GM21526 (cell line): ENCODE measurements around the gene MEGF9.

ENCODE experiments used
- ATAC-seq: cut with Tn5 transposase; IDR thresholded peaks from one replicate; pipeline ENCODE4 v1.9.1; 2021; ENCODE audit warnings: moderate library complexity; ENCODE audit not compliant: unreplicated experiment, low FRiP score

Gene MEGF9

DNA sequence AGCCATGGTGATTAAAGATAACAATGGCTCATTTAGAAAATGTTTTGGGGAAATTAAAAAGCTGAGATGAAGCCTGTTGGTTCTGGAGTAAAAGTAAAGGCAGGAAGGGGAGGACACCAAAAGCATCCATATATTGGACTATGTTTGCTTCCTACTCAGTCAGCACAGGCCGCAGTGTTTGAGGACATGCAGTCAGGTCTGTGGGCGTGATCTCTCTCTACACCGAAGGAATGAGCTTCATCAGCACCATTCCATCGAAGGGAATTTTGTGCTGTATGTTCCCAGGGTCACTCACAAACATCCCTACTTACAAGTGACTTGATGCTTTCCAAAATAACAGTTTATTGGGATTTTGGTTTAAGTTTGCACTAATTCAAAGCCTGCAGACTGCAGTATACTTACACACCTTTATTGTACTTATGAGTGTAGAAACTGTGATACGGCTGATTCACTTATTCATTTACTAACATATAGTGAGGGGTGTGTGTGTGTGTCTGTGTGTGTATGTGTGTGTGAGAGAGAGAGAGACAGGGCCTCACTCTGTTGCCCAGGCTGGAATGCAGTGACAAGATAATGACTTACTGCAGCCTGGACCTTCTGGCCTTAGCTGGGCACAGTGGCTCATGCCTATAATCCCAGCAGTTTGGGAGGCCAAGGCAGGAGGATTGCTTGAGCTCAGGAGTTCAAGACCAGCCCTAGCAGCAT, 120.9 kb downstream of the MEGF9 start:
- ATAC-seq: no peak

DNA sequence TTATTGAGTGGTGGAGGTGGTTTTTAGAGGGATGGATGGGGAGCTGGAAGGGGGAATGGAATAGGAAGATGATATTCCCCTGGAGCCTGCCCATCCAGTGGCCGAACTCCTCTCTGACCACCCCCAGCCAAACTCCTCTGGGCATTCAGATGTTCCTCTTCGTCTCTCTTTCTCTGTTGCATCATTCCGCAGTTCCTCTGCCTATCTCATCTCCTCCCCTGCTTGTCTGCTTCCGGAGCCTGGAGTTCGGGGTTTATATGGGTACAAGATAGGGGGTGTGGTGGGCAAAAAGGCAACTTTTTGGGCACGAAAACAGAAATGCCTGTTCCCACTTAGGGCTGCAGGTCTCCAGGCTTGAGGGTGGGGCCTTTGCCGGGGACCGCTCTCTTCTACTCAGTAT, 122.1 kb downstream of the MEGF9 start:
- no peak for ATAC-seq

DNA sequence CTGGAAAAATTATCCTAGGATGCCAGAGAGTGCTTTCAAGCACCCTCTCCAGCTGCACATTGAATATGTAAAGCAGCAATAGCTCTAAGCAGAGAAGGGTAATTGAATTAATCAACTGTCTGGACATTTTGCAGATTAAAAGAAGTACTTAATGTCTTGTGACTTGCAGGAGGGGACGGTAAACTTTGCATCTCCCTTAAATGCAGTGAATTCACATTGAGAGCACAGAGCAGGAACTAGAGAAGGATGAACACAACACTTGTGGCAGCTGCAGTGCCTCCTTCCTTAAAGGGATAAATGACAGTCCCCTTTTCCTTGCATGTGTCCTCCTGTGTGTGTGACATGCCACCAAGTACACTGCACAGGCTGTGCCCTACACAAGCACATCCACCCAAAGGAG, 126.9 kb downstream of the MEGF9 start:
- no peak for ATAC-seq

DNA sequence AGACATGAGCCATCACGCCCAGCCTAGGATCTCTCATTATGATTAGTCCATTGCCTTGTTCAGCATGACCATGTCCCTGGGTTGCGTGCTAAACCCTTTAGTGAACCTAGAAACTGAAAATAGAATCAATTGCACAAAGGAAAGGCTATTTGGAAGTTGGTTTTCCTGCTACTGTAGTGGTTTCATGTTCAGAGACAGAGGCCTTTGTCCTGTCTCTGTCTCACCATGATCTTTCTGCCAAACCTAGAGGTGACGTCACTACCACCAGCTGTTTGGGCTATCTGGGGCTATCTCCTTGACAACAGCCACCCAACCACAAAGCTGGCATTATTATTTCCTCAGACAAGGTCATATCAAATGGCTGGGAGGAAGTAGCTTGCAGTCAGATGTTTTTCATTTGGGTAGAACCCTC, 130.3 kb downstream of the MEGF9 start:
- no peak for ATAC-seq

DNA sequence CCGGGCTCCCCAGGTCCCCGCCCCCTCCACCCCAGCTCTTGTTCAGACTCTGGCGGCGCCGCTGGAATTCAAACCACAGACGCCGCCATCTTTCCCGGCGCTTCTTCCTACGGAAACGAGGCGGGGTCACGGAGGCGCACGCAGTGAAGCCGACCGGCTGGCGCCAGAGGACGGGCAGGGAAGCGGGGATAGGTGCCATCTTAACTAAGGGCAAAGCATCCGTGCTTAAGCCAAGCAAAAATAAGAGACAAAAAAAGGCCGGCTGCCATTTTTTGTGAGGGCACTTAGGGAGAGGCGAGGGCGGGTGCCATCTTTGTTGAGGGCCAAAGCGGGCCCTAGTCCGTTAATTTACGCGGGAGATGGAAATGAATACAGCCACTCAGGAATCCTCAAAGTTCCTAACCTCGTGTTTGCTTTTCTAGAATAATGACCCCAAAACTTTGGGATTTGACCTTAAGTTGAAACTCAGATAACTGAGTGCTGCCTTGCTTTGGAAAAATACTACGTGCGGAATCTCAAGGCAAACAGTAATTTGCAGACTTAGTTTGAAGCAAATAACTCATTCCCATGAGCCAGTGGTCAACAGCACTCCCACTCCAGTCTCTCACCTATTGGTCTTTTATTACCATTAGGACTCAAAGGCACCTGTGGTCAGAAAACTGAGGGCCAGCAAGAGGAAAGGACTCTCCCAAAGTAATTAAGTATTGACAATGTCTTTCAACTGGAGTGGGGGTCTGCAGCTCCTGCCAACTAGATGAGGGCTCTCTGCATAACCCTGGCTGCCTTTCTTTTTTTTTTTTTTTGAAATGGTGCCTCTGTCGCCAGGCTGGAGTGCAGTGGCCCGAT, 134.0 kb downstream of the MEGF9 start, which contains the start of gene CDK5RAP2:
Gene CDK5RAP2 (minus strand): TSS at position 117 of the 846 bp plus-strand sequence. CDS start 189 bp downstream, outside the sequence.
- peak; percentile 91 for ATAC-seq

DNA sequence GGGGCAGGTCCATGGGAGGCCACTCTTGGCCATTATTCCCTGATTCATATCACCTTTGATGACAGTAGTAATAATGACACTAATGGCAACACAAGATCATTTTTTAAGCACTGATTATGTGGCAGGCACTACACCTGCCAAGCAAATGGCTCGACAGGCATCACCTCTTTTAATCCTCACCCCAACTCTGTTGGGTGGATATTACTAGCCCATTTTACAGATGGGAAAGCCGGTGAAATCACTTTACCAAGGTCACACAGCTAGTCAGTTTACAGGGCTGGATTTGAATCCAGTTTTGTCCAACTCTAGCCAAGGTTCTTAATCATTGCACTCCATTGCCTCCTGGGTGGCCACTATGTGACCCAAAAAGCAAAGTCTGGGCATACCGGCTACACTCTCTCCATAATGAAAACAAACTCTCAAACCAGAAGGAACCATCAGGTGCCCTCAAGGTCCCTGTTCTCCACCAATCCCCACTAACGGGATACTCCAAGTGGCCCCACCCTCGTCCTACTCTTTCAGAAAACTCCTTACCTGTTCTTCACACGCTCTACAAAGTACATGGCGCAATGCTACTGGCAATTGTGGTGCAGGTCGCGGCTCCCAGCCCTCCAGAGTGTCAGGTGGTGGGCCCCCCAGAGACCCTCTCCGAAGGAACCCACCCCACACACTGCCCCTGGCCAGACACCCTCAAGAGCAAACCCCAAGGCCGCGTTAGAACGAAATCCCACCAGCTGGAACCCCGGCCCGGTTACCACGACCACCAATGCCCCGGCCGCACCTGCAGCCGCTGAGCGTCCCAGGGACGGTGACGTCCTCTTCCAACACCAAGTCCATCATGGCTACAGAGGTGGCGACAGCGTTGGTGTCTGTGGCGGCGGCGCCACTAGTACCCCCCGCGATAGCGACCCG, 134.9 kb downstream of the MEGF9 start:
- peak; percentile 15 for ATAC-seq

DNA sequence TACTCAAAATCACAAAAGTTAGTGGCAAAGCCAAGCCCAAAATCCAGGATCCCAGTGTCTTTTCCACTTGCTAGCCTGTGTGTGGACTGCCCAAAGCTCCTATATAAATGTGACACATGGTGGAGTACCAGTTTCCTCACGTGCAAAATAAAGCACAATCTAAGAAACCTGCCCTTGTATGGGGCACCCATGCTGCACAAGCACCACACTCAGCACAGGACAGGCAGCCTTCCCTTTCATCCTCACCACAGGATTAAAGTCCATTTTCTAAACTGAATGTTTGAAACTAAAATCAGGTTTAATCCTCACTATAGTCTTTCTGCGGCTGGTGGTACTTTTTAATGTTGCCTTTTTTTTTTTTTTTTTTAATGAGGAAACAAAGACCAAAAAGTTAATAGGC, 139.8 kb downstream of the MEGF9 start:
- no peak for ATAC-seq

DNA sequence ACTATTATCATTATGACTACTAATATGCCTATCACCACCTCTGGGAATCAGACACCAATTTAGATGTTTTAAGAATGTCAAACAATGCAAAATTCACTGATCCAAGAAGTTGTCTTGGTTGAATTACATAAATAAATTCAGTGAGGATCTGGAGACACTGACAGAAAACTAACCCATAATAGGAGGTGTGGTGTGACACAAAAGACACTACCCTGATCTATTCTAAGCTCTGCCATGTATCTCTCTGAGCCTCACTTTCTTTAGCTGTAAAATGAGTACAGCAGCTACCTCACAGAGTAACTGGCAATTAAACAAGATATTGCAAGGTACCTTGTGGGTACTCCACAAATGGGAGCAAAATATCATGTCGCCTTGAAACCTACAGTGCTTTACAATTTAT, 141.8 kb downstream of the MEGF9 start:
- no peak for ATAC-seq

DNA sequence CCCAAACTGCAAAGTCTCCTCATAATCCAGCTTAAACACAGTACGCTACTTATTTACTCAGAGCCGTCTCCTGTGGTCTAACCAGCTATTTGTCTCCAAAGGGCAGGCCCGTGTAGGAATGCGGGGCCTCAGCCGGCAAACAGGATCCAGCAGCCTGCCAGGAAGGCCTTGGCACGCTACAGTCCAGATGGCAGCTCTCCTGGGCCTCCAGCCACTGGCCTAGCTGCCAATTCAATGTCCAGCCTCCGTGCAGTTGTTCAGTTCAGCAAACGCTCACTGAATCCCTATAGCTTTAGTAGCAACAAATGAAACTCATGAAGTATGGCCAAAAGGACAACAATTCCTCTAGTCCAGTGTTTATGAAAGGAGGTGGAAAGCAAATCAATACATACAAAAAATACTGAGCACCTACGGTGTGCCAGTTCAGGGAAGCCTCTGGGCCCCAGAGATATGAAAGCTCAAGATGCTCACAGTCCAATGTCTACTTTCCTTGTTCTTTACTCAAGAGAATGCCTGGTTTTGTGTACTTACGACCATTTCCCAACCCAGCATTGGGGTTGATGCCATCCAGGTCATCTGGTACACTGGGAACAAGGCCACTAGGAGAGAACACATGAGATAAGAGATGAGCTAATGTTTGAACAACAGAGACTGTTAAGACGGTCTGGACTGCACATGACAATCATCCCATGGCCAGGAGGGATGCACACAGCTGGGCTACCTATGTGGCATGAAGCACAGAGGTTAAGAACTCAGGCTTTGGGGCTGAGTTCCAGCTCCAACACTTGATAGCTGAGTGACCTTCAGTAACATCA, 142.6 kb downstream of the MEGF9 start:
- ATAC-seq: no peak

DNA sequence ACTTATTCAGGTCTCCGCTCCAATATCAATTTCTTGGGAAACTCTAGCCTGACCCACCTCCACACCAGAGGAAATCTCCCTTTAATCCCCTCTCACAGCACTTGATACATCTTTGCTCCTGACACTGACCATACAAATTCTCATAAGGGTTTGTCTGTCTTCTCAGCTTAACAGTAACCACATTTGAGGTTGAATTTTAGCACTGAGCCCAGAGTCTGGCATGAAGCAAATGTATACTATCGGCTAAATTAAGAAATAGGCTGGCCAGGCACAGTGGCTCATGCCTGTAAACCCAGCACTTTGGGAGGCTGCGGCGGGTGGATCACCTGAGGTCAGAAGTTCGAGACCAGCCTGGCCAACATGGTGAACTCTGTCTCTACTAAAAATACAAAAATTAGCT, 144.0 kb downstream of the MEGF9 start:
- no peak for ATAC-seq

DNA sequence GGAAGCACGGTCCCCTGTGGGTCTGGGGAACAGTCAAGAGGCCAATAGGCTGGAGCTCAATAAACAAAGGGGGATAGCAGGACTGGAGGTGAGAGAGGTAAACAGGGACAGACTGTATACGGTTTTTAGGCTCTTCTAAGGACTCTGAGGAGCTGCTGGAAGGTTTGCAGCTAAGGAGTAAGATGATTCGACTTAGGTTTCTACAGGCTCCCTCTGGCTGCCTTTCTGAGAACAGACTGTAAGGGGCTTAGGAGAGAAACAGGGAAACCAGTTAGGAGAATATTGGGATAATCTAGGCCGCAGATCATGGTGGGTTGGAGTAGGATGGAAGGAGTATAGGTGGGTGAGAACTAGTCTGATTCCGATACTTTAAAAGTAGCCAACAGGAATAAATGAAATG, 144.7 kb downstream of the MEGF9 start:
- no peak for ATAC-seq

DNA sequence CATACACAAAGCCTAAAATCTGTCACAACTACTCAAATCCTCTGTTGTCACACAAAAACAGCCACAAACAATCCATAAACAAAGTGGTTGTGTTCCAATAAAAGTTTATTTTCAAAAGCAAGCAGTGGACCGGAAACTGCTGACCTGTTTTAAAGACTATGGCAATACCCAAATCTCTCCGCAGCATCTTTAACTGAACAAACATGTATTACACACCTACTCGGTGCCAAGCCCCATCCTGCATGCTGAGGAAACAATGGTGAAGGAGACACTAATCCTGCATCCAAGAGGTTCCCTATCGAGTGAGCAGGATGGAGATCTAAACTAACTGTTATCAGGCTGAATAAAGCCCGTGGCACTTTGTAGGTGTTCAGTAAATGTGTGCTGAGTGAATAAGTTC, 145.5 kb downstream of the MEGF9 start:
- no peak for ATAC-seq

DNA sequence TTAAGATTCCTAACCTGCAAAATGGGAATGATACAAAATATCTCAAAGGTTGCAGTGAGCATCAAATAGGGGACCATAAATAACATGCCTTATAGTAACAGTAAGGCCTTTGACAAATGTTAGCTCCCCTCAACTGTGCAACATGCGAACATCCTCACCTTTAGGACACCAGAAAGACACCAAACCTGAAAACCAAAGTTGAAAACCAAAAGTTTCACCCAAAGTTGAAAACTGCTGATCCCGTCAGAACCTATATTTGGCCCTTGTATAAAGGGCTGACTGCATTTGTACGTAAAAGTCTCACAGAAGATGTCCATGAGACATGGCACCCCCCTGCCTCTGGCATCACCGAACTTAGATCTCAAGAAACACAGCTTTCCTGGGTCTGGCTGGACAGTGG, 146.4 kb downstream of the MEGF9 start:
- no peak for ATAC-seq

DNA sequence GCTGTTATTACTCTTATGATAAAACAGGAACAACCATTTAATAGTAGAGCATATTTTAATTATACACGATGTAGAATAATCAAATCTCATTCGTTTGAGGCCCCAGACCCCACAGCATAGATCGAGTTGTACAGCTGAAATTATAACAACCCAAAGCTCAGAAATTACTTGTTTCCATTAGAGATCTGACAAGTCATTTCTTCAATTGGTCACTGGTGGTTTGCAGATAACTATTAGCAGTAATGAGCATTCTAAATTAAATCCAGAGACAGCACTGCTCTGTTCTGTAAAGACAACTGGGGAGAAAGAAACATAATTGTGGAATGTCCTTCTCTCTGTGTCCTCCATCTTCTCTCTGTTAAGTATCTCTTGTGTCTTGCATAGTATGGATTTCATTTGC, 147.2 kb downstream of the MEGF9 start:
- ATAC-seq: no peak

DNA sequence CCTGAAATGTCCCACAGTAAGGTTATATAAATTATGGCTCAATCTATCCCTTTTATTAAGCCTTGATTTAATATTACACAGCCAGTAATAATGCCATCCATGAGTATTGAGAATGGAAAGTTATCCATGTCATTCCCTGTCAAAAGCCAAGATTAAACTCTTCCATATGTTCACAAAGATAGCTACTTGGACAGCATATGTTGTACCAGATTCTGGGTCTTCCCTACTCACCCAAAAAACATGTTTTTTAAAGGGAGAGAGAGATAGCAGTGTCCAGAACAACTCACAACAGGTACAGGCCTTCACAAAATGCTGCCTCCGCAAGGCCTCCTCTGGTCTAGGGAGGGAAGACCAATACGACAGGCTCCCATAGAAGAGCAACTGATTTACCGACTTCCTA, 149.7 kb downstream of the MEGF9 start:
- no peak for ATAC-seq

DNA sequence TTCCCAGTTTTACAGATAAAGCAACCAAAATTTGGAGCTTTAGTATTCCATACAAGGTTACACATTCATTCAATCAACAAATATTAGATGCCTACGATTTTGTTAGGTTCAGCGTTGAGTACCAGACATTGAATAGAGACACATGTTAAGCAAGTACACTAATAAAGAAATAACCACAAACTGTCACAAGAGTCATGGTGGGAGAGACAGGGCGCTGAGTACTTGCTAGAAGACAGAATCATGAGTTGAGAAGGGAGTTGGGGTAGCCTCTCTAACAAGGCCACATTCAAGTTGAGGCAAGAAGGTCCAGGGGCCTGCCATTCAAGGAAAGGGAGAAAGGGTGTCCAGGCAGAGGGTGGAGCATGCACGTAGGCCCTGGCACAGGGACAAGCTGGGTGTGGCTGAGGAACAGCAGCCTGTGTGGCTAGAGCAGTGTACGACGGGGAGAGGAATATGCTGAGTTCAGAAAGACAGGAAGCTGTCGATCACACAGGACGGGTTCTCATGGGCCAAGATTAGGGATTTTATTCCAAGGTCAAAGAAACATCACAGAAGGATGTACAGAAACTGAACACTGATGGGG, 151.3 kb downstream of the MEGF9 start:
- ATAC-seq: no peak

DNA sequence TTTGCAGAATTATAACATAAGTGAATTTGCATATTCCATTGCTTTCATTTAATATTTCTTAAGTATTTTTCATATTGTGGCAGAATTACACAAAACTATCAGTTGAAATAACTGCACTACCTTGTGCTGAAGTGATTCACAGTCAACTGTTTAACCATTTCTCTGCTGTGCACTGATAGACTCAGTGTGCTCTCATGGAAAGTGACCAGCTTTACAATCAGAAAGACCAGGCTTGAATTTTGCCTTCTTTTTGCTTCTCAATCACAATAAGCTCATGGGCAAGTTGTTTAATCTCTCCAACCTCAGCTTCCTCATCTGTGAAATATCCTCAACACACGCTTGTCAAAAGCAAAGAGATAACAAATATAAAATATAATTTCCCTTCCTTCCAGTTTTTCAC, 152.6 kb downstream of the MEGF9 start:
- no peak for ATAC-seq

DNA sequence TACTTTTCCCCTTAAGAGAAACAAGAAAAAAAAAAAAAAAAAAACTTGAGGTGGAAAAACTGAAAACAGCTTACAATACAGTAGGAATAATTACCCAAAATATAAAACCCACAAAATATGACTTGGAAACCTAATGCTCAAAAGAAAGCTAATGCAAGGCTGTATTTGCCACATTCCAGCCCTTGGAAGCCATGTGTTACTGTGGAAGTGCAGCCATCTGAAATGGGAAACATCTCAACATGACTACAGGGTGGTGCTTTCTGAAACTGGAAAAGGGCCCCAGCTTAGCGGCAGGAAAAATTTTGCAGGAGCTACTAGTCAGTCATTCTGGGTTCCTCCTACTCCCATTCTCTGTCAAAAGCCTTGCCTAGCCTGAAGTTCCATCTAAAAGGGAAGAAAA, 154.7 kb downstream of the MEGF9 start:
- no peak for ATAC-seq

DNA sequence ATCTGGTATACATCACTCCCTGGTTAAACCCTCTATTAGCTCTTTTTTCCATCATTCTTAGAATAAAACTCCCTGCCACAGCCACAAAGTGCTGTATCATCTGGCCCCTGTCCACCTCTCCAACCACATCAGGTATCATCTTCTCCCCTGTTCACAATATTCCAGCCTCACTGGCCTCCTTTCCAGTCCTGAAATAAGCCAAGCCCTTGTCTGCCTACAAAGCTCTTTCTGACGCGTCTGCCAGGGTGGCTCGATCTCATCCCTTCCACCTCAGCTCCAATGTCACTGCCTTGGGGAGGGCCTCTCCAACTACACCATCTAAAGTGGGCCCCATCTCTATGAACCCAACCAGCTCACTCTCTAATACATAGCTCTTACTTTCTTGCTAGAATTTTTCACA, 155.8 kb downstream of the MEGF9 start:
- no peak for ATAC-seq

DNA sequence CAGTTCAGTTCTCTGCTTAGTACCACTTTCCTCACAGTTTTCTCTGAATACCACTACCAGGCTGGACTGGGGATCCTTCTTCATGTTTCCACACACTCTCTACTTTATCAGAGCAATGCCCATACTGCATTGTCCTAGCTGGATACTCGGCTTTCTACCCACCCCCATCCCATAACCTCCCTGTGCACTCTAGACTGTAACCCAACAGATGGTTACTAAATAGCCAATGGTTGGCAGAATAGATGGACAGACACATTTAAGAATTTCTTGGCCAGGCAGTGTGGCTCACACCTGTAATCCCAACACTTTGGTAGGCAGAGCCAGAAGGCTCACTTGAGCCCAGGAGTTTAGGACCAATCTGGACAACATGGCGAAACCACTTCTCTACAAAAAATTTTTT, 157.1 kb downstream of the MEGF9 start:
- no peak for ATAC-seq
